Measurements from ENCODE around the gene MYLIP.

MYLIP gene

DNA sequence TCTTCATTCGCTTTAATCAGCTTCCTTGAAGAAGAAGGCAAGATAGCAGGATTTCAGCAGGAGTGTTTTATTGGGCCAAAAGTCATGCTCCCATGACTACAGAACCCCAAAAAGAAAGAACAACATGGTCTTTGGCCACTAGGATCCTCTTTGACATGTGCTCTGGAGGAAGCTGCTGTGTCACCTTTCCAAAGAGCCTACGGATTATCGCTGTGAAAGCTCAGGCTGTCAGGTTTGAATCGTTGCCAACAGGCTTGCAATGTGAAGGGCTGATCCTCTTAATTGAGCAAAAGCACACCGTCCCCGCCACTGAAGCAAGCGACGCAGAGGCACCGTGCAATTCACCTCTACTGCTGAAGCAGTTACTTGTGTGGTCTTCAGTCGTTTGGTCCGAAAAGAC is 29.0 kb downstream of the MYLIP start:
- no peak for DNase-seq (ENCODE audit: low read depth)
- H3K4me3 ChIP-seq (ENCODE audit: low read length) = no peak overlapping the region
- TF ChIP-seq, protein P1, sequence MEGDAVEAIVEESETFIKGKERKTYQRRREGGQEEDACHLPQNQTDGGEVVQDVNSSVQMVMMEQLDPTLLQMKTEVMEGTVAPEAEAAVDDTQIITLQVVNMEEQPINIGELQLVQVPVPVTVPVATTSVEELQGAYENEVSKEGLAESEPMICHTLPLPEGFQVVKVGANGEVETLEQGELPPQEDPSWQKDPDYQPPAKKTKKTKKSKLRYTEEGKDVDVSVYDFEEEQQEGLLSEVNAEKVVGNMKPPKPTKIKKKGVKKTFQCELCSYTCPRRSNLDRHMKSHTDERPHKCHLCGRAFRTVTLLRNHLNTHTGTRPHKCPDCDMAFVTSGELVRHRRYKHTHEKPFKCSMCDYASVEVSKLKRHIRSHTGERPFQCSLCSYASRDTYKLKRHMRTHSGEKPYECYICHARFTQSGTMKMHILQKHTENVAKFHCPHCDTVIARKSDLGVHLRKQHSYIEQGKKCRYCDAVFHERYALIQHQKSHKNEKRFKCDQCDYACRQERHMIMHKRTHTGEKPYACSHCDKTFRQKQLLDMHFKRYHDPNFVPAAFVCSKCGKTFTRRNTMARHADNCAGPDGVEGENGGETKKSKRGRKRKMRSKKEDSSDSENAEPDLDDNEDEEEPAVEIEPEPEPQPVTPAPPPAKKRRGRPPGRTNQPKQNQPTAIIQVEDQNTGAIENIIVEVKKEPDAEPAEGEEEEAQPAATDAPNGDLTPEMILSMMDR (IDR thresholded peaks at IDR 0.05; ENCODE audit: insufficient read depth, low read depth, low read length, missing control alignments) = no peak

DNA sequence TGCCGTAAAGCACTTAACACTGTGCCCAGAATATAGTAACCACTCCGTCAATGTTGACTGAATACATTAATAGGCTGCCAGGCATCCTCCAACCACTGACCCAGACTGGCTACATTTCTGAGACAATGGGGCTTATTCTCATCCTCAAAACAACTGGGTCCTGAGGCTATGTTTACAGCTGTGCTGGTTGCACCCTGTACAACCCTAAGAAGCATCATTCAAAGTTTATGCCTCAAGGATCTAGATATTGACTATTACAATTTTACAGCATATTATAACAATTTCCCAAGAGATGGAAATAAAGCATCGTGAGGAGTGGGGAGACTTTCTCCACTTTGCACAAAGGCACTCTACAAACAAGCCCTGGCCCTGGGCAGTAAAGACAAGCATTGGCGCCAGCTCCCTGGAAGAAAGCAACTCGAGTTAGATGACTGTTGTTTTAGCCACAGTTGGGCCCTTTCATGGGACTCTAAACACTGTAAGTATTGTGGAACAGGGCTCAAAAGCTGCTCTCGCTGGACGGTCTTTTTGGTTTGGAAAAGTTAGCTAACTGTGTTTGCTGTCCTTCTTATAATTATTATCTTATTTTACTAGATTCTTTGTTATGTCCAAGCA is 30.2 kb downstream of the MYLIP start:
- TF ChIP-seq, protein P1 (IDR thresholded peaks at IDR 0.05; ENCODE audit: insufficient read depth, low read depth, low read length, missing control alignments) = no peak
- H3K4me3 ChIP-seq (ENCODE audit: low read length) = no peak overlapping the region

DNA sequence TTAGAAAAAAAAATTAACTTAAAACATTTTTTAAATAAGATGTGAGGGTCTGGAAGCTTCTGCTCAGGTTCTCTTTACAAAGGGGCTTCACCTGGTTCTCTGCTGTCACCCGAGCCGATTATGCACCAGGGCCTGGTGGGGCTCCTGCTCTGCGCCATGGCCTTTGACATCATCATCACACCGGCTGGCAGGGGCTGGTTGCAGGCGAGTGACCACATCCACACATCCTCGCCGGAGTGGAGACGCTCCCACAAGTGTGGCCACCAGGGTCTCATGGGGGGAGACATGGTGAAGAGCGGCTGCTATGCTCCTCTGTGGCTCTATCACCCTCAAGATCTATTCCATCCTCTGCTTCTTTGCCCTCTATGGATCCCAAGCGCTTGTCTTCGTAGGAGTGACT is 31.9 kb downstream of the MYLIP start:
- DNase-seq (ENCODE audit: low read depth) = no peak
- no peak overlapping the region for H3K4me3 ChIP-seq (ENCODE audit: low read length)
- TF ChIP-seq, protein P1 (IDR thresholded peaks at IDR 0.05; ENCODE audit: insufficient read depth, low read depth, low read length, missing control alignments) = no peak

More for the DNA sequence above, 30.2 kb downstream of the MYLIP start:
- no peak for DNase-seq (ENCODE audit: low read depth)

DNA sequence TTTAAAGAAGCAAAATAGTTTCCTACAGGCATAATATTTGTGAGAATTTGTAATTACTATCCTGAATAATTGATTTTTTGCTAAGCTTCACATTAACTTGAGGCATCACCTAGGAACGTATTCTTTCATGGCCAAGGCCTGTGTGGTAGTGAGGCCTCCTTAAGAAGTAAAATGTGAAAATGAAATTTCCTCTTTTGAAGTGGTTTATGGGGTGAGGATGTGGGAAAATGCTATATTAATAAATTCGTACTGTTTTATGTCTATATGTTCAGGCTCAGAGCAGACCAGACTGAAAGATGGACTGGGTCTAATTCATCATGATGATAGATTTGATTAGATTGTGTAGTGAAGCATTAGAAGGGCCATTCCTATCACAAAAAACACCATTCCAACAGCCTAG is 33.1 kb downstream of the MYLIP start:
- no peak for DNase-seq (ENCODE audit: low read depth)
- no peak overlapping the region for H3K4me3 ChIP-seq (ENCODE audit: low read length)
- TF ChIP-seq, protein P1 (IDR thresholded peaks at IDR 0.05; ENCODE audit: insufficient read depth, low read depth, low read length, missing control alignments) = no peak

DNA sequence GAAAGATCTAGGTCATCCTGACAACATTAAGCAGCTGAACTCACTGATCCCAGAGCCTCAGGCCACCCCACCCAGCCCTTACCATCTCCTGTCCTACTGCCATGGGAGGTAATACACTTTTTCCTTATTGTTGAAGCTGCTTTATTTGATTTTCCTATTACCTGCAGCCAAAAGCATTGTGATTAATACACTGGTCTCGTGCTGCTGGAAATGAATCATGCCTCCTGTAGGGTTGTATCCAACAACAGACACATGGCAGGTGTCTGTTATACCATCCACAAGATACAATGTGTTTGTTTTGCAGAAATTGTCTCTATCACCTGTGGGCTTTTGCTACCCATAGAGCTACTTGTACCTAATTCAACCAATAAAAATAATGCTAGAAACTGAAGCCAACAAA is 34.2 kb downstream of the MYLIP start:
- TF ChIP-seq, protein P1 (IDR thresholded peaks at IDR 0.05; ENCODE audit: insufficient read depth, low read depth, low read length, missing control alignments) = no peak
- H3K4me3 ChIP-seq (ENCODE audit: low read length) = no peak overlapping the region
- peak; percentile 50 for DNase-seq (ENCODE audit: low read depth)

DNA sequence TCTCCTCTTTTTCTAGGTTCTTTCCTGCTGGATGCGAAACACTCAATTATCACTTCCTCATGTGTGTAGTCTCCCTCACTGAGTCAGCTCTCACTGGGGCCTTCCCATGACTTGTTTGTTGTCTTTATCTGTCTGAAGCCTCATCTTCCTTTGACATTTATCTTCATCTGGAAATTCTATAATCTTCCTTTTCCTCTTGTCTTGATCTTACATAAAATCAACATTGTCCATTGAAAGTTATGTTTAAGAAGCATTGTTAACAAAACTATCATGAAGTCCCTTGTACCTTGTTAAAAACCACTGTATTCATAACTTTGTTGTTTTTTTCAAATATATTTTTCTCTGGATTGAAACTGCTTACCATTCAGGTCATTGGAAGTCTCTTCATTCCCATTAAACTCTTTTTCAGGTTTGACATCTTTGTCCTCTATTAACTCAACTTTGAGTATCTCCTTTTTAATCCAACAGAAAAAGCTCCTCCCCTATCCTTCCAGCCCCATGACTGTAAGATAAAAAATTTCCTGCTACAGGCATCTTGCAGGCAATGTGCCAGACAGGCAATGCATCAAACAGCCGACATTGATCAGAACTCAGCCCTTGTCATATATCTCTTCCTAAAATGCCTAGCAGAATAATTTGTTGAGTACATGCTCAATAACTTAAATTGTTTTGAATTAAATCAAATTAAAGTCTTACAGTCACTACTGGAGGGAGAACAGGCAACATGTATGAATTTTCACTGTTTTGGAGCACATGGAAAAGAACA is 34.8 kb downstream of the MYLIP start:
- peak; percentile 41 for DNase-seq (ENCODE audit: low read depth)
- H3K4me3 ChIP-seq (ENCODE audit: low read length) = no peak overlapping the region
- TF ChIP-seq, protein P1 (IDR thresholded peaks at IDR 0.05; ENCODE audit: insufficient read depth, low read depth, low read length, missing control alignments) = no peak
